Epithelial cell of prostate (primary cell): ENCODE results near the gene RAD50.
A peak's percentile ranks its signal among the peaks of the same experiment; 100 is the strongest.
"Not testable (repeated sequence)": the region's sequence is repeated elsewhere in the genome, so short reads cannot be mapped to it uniquely, and the experiment has no call there.

Experiments
- DNase-seq: peaks from one replicate; pipeline ENCODE4 v3.0.0-alpha.2; 2011; ENCODE audit warnings: low read depth, low spot score
- H3K27ac ChIP-seq: fragments of 450-650 bp; 2 replicates; pipeline ENCODE4 v1.5.1; 2017; ENCODE audit warnings: mild to moderate bottlenecking

RAD50 gene

GRCh38 chr5:132556763-132557477, at the start of gene RAD50:
Gene RAD50 (plus strand): TSS chr5:132556977. CDS start chr5:132557325, 348 bp downstream.
- peak within 1 kb of the TSS; percentile 74 for H3K27ac ChIP-seq

GRCh38 chr5:132510076-132510475, 46.7 kb upstream of the RAD50 start:
- DNase-seq: no peak
- H3K27ac ChIP-seq: no peak overlapping the region

More at GRCh38 chr5:132556763-132557477, at the start of gene RAD50:
- DNase-seq: peak; percentile 22

GRCh38 chr5:132513618-132514336, 43.0 kb upstream of the RAD50 start:
- not testable (repeated sequence) for H3K27ac ChIP-seq, DNase-seq

GRCh38 chr5:132522067-132522466, 34.7 kb upstream of the RAD50 start:
- H3K27ac ChIP-seq, DNase-seq: not testable (repeated sequence)

- DNase-seq, H3K27ac ChIP-seq: not testable (repeated sequence)
Measured at GRCh38 chr5:132524877-132525276, 31.9 kb upstream of the RAD50 start.

- DNase-seq: no peak
- H3K27ac ChIP-seq: no peak overlapping the region
Measured at GRCh38 chr5:132525299-132525724, 31.5 kb upstream of the RAD50 start.

GRCh38 chr5:132526290-132526973, 30.3 kb upstream of the RAD50 start:
- no peak for DNase-seq
- no peak overlapping the region for H3K27ac ChIP-seq

- peak; percentile 18 for DNase-seq
- H3K27ac ChIP-seq: no peak overlapping the region
Measured at GRCh38 chr5:132526974-132527564, 29.7 kb upstream of the RAD50 start.

GRCh38 chr5:132528021-132528420, 28.8 kb upstream of the RAD50 start:
- no peak overlapping the region for H3K27ac ChIP-seq
- no peak for DNase-seq

GRCh38 chr5:132528866-132529634, 27.7 kb upstream of the RAD50 start:
- H3K27ac ChIP-seq: no peak overlapping the region
- DNase-seq: no peak

GRCh38 chr5:132530946-132531345, 25.8 kb upstream of the RAD50 start:
- no peak for DNase-seq
- H3K27ac ChIP-seq: no peak overlapping the region

GRCh38 chr5:132539716-132540115, 17.1 kb upstream of the RAD50 start:
- DNase-seq: no peak
- no peak overlapping the region for H3K27ac ChIP-seq

GRCh38 chr5:132540149-132540548, 16.6 kb upstream of the RAD50 start:
- no peak for DNase-seq
- no peak overlapping the region for H3K27ac ChIP-seq

- no peak for DNase-seq
- H3K27ac ChIP-seq: no peak overlapping the region
Measured at GRCh38 chr5:132540764-132541163, 16.0 kb upstream of the RAD50 start.

- DNase-seq: no peak
- H3K27ac ChIP-seq: no peak within 1 kb of the TSS
Measured at GRCh38 chr5:132543472-132544201, 13.1 kb upstream of the RAD50 start, which contains the start of gene IL5. Gene IL5 (minus strand): TSS chr5:132543522. CDS start chr5:132543478, 44 bp downstream.

GRCh38 chr5:132546108-132546507, 10.7 kb upstream of the RAD50 start:
- no peak for DNase-seq

GRCh38 chr5:132547269-132547668, 9.5 kb upstream of the RAD50 start:
- no peak for DNase-seq
- no peak overlapping the region for H3K27ac ChIP-seq

More at GRCh38 chr5:132546108-132546507, 10.7 kb upstream of the RAD50 start:
- H3K27ac ChIP-seq: no peak overlapping the region

- H3K27ac ChIP-seq, DNase-seq: not testable (repeated sequence)
Measured at GRCh38 chr5:132548834-132549233, 7.9 kb upstream of the RAD50 start.

GRCh38 chr5:132549576-132549975, 7.2 kb upstream of the RAD50 start:
- H3K27ac ChIP-seq: no peak overlapping the region
- DNase-seq: no peak
